Upper lobe of left lung (tissue), 6 donors: Measurements from ENCODE around the gene ACER2. TPM values are rescaled to one million over a fixed set of nuclear protein-coding genes. Genes with fewer than 3 reads are reported as not detected.
A peak's percentile ranks its signal among the peaks of the same experiment; 100 is the strongest.

Source experiments
- ATAC-seq, 2 donors: fragments of 200-7000 bp; cut with Tn5 transposase; one replicate each; pipeline ENCODE4 v1.9.1; 2022; ENCODE audit warnings: mild to moderate bottlenecking in 2 of 2, moderate library complexity in 2 of 2; ENCODE audit not compliant: low FRiP score in 2 of 2
- DNase-seq, 2 donors: peaks; one replicate each; pipeline ENCODE4 v3.0.0-alpha.2; 2019 to 2020
- H3K27ac ChIP-seq, 4 donors: fragments of 200-600 bp; sonication (generic); one replicate each; pipeline ENCODE4 v1.5.1; 2016 to 2019
- H3K27me3 ChIP-seq, 4 donors: fragments of 200-600 bp; sonication (generic); one replicate each; pipeline ENCODE4 v1.5.1; 2017 to 2019
- H3K36me3 ChIP-seq, 4 donors: fragments of 200-600 bp; sonication (generic); one replicate each; pipeline ENCODE4 v1.5.1; 2016 to 2019
- H3K4me1 ChIP-seq, 4 donors: fragments of 200-600 bp; sonication (generic); one replicate each; pipeline ENCODE4 v1.5.1; 2018 to 2019
- H3K4me3 ChIP-seq, 4 donors: fragments of 200-600 bp; sonication (generic); one replicate each; pipeline ENCODE4 v1.5.1; 2017 to 2019; ENCODE audit warnings: mild to moderate bottlenecking in 2 of 4, moderate library complexity in 1 of 4
- H3K9me3 ChIP-seq, 4 donors: fragments of 200-600 bp; sonication (generic); one replicate each; pipeline ENCODE4 v1.5.1; 2018 to 2019
- CTCF ChIP-seq, 6 experiments: fragments of 450-650 bp in 4 of 6; fragments of 200-600 bp in 2 of 6; sonication (generic) in 2 of 6; IDR thresholded peaks; one replicate each; pipeline ENCODE4 v1.5.1; 2016 to 2019; ENCODE audit warnings: antibody characterized with exemption in 6 of 6
- EP300 ChIP-seq, 4 donors: sonication (generic); formaldehyde crosslinking; IDR thresholded peaks; one replicate each; pipeline ENCODE4 v1.5.1; 2017; ENCODE audit warnings: antibody characterized with exemption in 4 of 4, control low read depth in 2 of 4
- POLR2A ChIP-seq, 4 donors: fragments of 450-650 bp; IDR thresholded peaks; one replicate each; pipeline ENCODE4 v1.5.1; 2016 to 2017; ENCODE audit warnings: antibody characterized with exemption in 4 of 4, mild to moderate bottlenecking in 2 of 4
- POLR2AphosphoS5 ChIP-seq, 2 donors: sonication (generic); formaldehyde crosslinking; IDR thresholded peaks; one replicate each; pipeline ENCODE4 v1.5.1; 2017; ENCODE audit warnings: antibody characterized with exemption in 2 of 2
- WGBS, 2 donors: methylation state at CpG; one replicate each; pipeline ENCODE4 v1.1.5; 2017 to 2018; 5-methylcytosine and 5-hydroxymethylcytosine counted together
- total RNA-seq, 6 donors: library from RNA; depleted of rRNA in 4 of 6; stranded (reverse); fragments of >200 nt in 4 of 6; gene quantifications; one replicate each; pipeline versions ENCODE4 v1.1.0 to v1.2.1, GENCODE V29; 2016 to 2021
- donor health status: DM: no; HTN: no; CAD: no; lungs with moderate emphysema.
- donor health status: DM: no; HTN: yes; CAD: no; lungs with severe emphysema.

The ACER2 gene
- total RNA-seq, 6 donors from 2014 or later: 3.2 to 9.4 (median 4.5) TPM

GRCh38 chr9:19495186-19496028 is 86.6 kb downstream of the ACER2 start:
- Histone ChIP-seq H3K27me3 (no peaks in the 10 kb centered on the region), H3K9me3 (no peaks in the 10 kb centered on the region), H3K27ac (no peak overlapping the region), H3K4me1 (peaks cover 0 to 4% (median 2%) of the 10 kb centered on the region in 4 donors), H3K36me3 (no peaks in the 10 kb centered on the region), H3K4me3 (no peak overlapping the region)
- peak in 1 of 2 donors; percentile 23 for DNase-seq
- 64 to 71% methylated on average over 9 of the region's 9 CpGs for WGBS, 2 donors
- no peak for ATAC-seq
- TF ChIP-seq POLR2A (IDR thresholded peaks at IDR 0.05) (no peak), POLR2AphosphoS5 (IDR thresholded peaks at IDR 0.05) (no peak), CTCF (IDR thresholded peaks at IDR 0.05) (no peak), EP300 (IDR thresholded peaks at IDR 0.05) (no peak)

- ATAC-seq: no peak
Observed at GRCh38 chr9:19496321-19497050, 87.7 kb downstream of the ACER2 start.

GRCh38 chr9:19497276-19497675 is 88.5 kb downstream of the ACER2 start:
- no peak for ATAC-seq
- Histone ChIP-seq H3K4me1 (peaks cover 0 to 4% (median 2%) of the 10 kb centered on the region in 4 donors), H3K27ac (no peak overlapping the region), H3K36me3 (no peaks in the 10 kb centered on the region), H3K4me3 (no peak overlapping the region), H3K9me3 (no peaks in the 10 kb centered on the region), H3K27me3 (no peaks in the 10 kb centered on the region)
- 83 to 89% methylated on average over 1 of the region's 1 CpG for WGBS, 2 donors
- TF ChIP-seq POLR2A (IDR thresholded peaks at IDR 0.05) (no peak), POLR2AphosphoS5 (IDR thresholded peaks at IDR 0.05) (no peak), EP300 (IDR thresholded peaks at IDR 0.05) (no peak), CTCF (IDR thresholded peaks at IDR 0.05) (no peak)
- no peak for DNase-seq

More at GRCh38 chr9:19496321-19497050, 87.7 kb downstream of the ACER2 start:
- no peak overlapping the region for H3K4me3 ChIP-seq
- 60 to 71% methylated on average over 5 of the region's 5 CpGs for WGBS, 2 donors
- TF ChIP-seq POLR2A (IDR thresholded peaks at IDR 0.05) (no peak), CTCF (IDR thresholded peaks at IDR 0.05) (no peak), EP300 (IDR thresholded peaks at IDR 0.05) (no peak), POLR2AphosphoS5 (IDR thresholded peaks at IDR 0.05) (no peak)
- no peaks in the 10 kb centered on the region for H3K27me3 ChIP-seq
- no peak overlapping the region for H3K27ac ChIP-seq
- H3K9me3 ChIP-seq: no peaks in the 10 kb centered on the region
- DNase-seq: no peak
- H3K4me1 ChIP-seq: peaks cover 0 to 4% (median 2%) of the 10 kb centered on the region in 4 donors
- H3K36me3 ChIP-seq: no peaks in the 10 kb centered on the region

GRCh38 chr9:19498015-19498414 is 89.2 kb downstream of the ACER2 start:
- DNase-seq (no peak), ATAC-seq (no peak)
- Histone ChIP-seq H3K36me3 (no peaks in the 10 kb centered on the region), H3K27ac (no peak overlapping the region), H3K27me3 (no peaks in the 10 kb centered on the region), H3K9me3 (no peaks in the 10 kb centered on the region), H3K4me3 (no peak overlapping the region), H3K4me1 (peaks cover 0 to 4% (median 2%) of the 10 kb centered on the region in 4 donors)
- no peak for TF ChIP-seq POLR2AphosphoS5 (IDR thresholded peaks at IDR 0.05)
- TF ChIP-seq POLR2A (IDR thresholded peaks at IDR 0.05): no peak
- TF ChIP-seq CTCF (IDR thresholded peaks at IDR 0.05): no peak

Other genes starting within 250 kb of the ACER2 start
- gene DENND4C, start 178.3 kb upstream of the ACER2 start, total RNA-seq: 100 to 1,000 TPM in 4 of 6 donors, 10 to 100 TPM in 2; 66.1 to 181 (median 108) TPM
- 1,000 to 10,000 TPM in 3 of 6 donors, 100 to 1,000 TPM in 3; 664 to 1,586 (median 1,027) TPM for gene RPS6, start 28.8 kb upstream of the ACER2 start, total RNA-seq